GM10266 (cell line): ENCODE data around the gene PTPN3.
"Not testable (repeated sequence)": the region's sequence is repeated elsewhere in the genome, so short reads cannot be mapped to it uniquely, and the experiment has no call there.

ENCODE experiments used
- DNase-seq: peaks from one replicate; pipeline ENCODE4 v3.0.0; 2012; ENCODE audit errors: extremely low spot score
- TF ChIP-seq, protein P1 (sequence below): IDR thresholded peaks from 2 replicates; pipeline ENCODE4 v1.5.1; 2012; ENCODE audit warnings: mild to moderate bottlenecking, low read depth; ENCODE audit not compliant: control insufficient read depth, insufficient read depth; ENCODE audit errors: missing control alignments

PTPN3 gene

GRCh38 chr9:109534151-109534550 is 36.0 kb upstream of the PTPN3 start:
- no peak for DNase-seq
- TF ChIP-seq, protein P1, sequence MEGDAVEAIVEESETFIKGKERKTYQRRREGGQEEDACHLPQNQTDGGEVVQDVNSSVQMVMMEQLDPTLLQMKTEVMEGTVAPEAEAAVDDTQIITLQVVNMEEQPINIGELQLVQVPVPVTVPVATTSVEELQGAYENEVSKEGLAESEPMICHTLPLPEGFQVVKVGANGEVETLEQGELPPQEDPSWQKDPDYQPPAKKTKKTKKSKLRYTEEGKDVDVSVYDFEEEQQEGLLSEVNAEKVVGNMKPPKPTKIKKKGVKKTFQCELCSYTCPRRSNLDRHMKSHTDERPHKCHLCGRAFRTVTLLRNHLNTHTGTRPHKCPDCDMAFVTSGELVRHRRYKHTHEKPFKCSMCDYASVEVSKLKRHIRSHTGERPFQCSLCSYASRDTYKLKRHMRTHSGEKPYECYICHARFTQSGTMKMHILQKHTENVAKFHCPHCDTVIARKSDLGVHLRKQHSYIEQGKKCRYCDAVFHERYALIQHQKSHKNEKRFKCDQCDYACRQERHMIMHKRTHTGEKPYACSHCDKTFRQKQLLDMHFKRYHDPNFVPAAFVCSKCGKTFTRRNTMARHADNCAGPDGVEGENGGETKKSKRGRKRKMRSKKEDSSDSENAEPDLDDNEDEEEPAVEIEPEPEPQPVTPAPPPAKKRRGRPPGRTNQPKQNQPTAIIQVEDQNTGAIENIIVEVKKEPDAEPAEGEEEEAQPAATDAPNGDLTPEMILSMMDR = no peak

GRCh38 chr9:109532652-109533051 is 34.5 kb upstream of the PTPN3 start:
- not testable (repeated sequence) for DNase-seq

- TF ChIP-seq, protein P1 = no peak
- DNase-seq = no peak
Observed at GRCh38 chr9:109522106-109522505, 24.0 kb upstream of the PTPN3 start.

DNA sequence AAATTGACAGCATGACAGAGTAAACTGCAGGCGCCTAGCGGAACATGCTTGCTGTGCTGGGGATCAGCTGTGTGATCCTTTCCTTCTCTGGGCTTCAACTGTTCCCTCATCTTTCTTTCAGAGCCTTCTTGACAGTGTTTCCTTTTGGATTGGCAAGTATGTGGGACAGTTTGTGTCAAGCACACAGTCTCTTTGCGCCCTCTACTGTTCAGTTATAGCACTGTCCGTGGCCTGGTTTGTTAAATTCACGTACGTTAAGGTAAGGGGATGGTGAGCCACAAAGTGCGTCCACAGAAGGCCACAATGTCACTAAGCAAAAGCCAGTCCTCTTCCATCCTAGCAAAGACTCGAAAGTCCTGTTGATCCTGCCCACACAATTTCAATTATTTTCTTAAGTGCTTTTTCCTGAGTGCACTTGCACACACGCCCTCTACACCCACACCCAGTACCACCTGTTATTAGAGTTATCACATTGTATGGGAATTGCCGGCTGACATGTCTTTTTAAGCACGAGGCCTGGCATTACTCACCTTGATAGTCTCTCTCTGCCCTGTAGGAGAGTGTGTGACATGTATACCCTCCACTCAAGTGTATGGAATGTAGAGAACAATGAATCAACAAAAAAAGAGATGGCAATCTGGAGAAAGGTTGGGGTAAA is 22.5 kb upstream of the PTPN3 start:
- peak; percentile 75 for DNase-seq
- TF ChIP-seq, protein P1 = peak; percentile 94

GRCh38 chr9:109519366-109519765 is 21.3 kb upstream of the PTPN3 start:
- DNase-seq = no peak
- TF ChIP-seq, protein P1 = no peak

- TF ChIP-seq, protein P1 = no peak
- no peak for DNase-seq
Observed at GRCh38 chr9:109518621-109519335, 20.7 kb upstream of the PTPN3 start.

DNA sequence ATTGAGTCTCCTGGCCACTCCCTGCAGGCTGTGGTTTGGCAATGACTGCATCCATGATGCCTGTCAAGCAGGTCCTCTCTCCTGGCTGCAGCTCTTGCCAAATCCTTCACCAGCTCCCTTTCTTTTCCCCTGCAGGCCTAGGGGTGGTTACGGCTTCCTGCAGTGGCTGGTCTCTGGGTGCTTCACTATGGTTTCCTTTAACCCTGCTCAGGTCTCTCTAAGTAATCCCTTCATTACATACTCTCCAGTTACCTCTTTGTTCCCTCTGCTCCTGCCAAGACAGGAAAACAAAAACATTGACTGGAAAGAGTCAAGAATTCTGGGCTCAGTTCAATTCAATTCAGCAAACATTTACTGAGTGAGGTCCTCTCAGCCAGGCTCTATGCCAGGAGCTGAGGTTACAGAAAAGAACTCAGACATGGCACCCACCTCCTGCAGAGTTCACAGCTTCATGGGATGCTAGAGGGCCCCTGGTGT is 19.8 kb upstream of the PTPN3 start:
- DNase-seq = no peak
- TF ChIP-seq, protein P1 = no peak

GRCh38 chr9:109513871-109514270 is 15.8 kb upstream of the PTPN3 start:
- TF ChIP-seq, protein P1 = no peak
- no peak for DNase-seq
